HepG2 (cell line): ENCODE results near the gene SUOX. TPM values are rescaled to one million over a fixed set of nuclear protein-coding genes. Genes with fewer than 3 reads are reported as not detected.

Source experiments
- DMAP1 ChIP-seq: IDR thresholded peaks from 2 replicates; pipeline ENCODE4 v1.6.1; 2016
- FOXC1 ChIP-seq: sonication (generic); formaldehyde crosslinking; IDR thresholded peaks from 2 replicates; pipeline ENCODE4 v1.8.0; 2022; ENCODE audit warnings: mild to moderate bottlenecking, missing genetic modification reagents, borderline replicate concordance
- GLMP ChIP-seq: sonication (generic); formaldehyde crosslinking; IDR thresholded peaks from 2 replicates; pipeline ENCODE4 v1.9.0; 2021; ENCODE audit warnings: missing genetic modification reagents, mild to moderate bottlenecking, borderline replicate concordance
- KDM2A ChIP-seq: sonication (generic); formaldehyde crosslinking; IDR thresholded peaks from 2 replicates; pipeline ENCODE4 v1.4.0; 2020; ENCODE audit warnings: low read depth, missing genetic modification reagents, borderline replicate concordance
- KMT2B ChIP-seq: IDR thresholded peaks from 2 replicates; pipeline ENCODE4 v1.6.1; 2016; ENCODE audit warnings: missing genetic modification reagents, missing compliant biosample characterization
- MBD4 ChIP-seq: IDR thresholded peaks from 2 replicates; pipeline ENCODE4 v1.6.1; 2012; ENCODE audit warnings: low read length, inconsistent platforms, borderline replicate concordance
- MEIS2 ChIP-seq: sonication (generic); formaldehyde crosslinking; IDR thresholded peaks from 2 replicates; pipeline ENCODE4 v1.9.0; 2021; ENCODE audit warnings: mild to moderate bottlenecking, missing genetic modification reagents
- NFKBIZ ChIP-seq: IDR thresholded peaks from 2 replicates; pipeline ENCODE4 v1.6.1; 2018; ENCODE audit warnings: missing genetic modification reagents, missing compliant biosample characterization
- PHF5A ChIP-seq: IDR thresholded peaks from one replicate; pipeline ENCODE4 v1.6.1; 2018; ENCODE audit warnings: low read depth, missing genetic modification reagents; ENCODE audit not compliant: unreplicated experiment
- RXRB ChIP-seq: IDR thresholded peaks from 2 replicates; pipeline ENCODE4 v1.6.1; 2016; ENCODE audit warnings: borderline replicate concordance, missing genetic modification reagents, missing compliant biosample characterization
- SNAI1 ChIP-seq: sonication (generic); formaldehyde crosslinking; IDR thresholded peaks from 2 replicates; pipeline ENCODE4 v1.5.0; 2020; ENCODE audit warnings: mild to moderate bottlenecking, missing genetic modification reagents, borderline replicate concordance
- SRSF4 ChIP-seq: fragments of 200-400 bp; formaldehyde crosslinking; IDR thresholded peaks from one replicate; pipeline ENCODE4 v1.6.1; 2018; ENCODE audit warnings: mild to moderate bottlenecking, low read depth, low read length, moderate library complexity; ENCODE audit not compliant: poor library complexity, severe bottlenecking
- TP53 ChIP-seq: sonication (generic); formaldehyde crosslinking; conservative IDR thresholded peaks from 2 replicates; pipeline ENCODE4 v1.4.0; 2020; ENCODE audit warnings: missing genetic modification reagents
- TSC22D2 ChIP-seq: sonication (generic); formaldehyde crosslinking; IDR thresholded peaks from 2 replicates; pipeline ENCODE4 v1.5.1; 2020; ENCODE audit warnings: missing genetic modification reagents, mild to moderate bottlenecking, borderline replicate concordance
- YEATS4 ChIP-seq: sonication (generic); formaldehyde crosslinking; IDR thresholded peaks from 2 replicates; pipeline ENCODE4 v1.4.0; 2020; ENCODE audit warnings: missing genetic modification reagents, borderline replicate concordance
- ZBTB37 ChIP-seq: sonication (generic); formaldehyde crosslinking; IDR thresholded peaks from 2 replicates; pipeline ENCODE4 v1.4.0; 2020; ENCODE audit warnings: mild to moderate bottlenecking, missing genetic modification reagents
- ZBTB38 ChIP-seq: sonication (generic); formaldehyde crosslinking; IDR thresholded peaks from 2 replicates; pipeline ENCODE4 v1.5.1; 2020; ENCODE audit warnings: mild to moderate bottlenecking, missing genetic modification reagents
- ZNF143 ChIP-seq: sonication (generic); formaldehyde crosslinking; IDR thresholded peaks from 2 replicates; pipeline ENCODE4 v1.4.0; 2020; ENCODE audit warnings: missing genetic modification reagents
- ZNF333 ChIP-seq: sonication (generic); formaldehyde crosslinking; IDR thresholded peaks from 2 replicates; pipeline ENCODE4 v1.4.0; 2020; ENCODE audit warnings: mild to moderate bottlenecking, missing genetic modification reagents, borderline replicate concordance
- ZNF570 ChIP-seq: sonication (generic); formaldehyde crosslinking; IDR thresholded peaks from 2 replicates; pipeline ENCODE4 v1.4.0; 2020; ENCODE audit warnings: mild to moderate bottlenecking, missing genetic modification reagents, borderline replicate concordance
- ZNF607 ChIP-seq: sonication (generic); formaldehyde crosslinking; IDR thresholded peaks from 2 replicates; pipeline ENCODE4 v1.5.1; 2020; ENCODE audit warnings: missing genetic modification reagents, mild to moderate bottlenecking, borderline replicate concordance
- ZNF83 ChIP-seq: sonication (generic); formaldehyde crosslinking; IDR thresholded peaks from 2 replicates; pipeline ENCODE4 v1.4.0; 2020; ENCODE audit warnings: missing genetic modification reagents, mild to moderate bottlenecking, borderline replicate concordance
- ZNF878 ChIP-seq: sonication (generic); formaldehyde crosslinking; IDR thresholded peaks from 2 replicates; pipeline ENCODE4 v1.8.1; 2023; ENCODE audit warnings: mild to moderate bottlenecking, missing genetic modification reagents, moderate library complexity
- ZNF883 ChIP-seq: sonication (generic); formaldehyde crosslinking; IDR thresholded peaks from 2 replicates; pipeline ENCODE4 v1.5.1; 2020; ENCODE audit warnings: mild to moderate bottlenecking, missing genetic modification reagents; ENCODE audit errors: not compliant biosample characterization
- ZSCAN25 ChIP-seq: sonication (generic); formaldehyde crosslinking; IDR thresholded peaks from 2 replicates; pipeline ENCODE4 v1.8.0; 2022; ENCODE audit warnings: mild to moderate bottlenecking, missing genetic modification reagents
- polyA plus RNA-seq, 8 experiments: library from polyadenylated mRNA; depleted of rRNA in 3 of 8; stranded (reverse) in 7 of 8; unstranded in 1 of 8; fragments of >200 nt; fragmentation: Illumina TruSeq in 4 of 8; extraction: Trizol in 4 of 8; gene quantifications; 2 replicates each; pipeline versions ENCODE4 v1.2.1 to v1.2.3, GENCODE V29; 2011 to 2016; ENCODE audit warnings: low read depth in 4 of 8, missing spikeins in 1 of 8, mixed read lengths in 1 of 8; ENCODE audit not compliant: insufficient read depth in 1 of 8
- total RNA-seq, 5 experiments: library from RNA; depleted of rRNA; stranded (reverse); fragments of >200 nt; fragmentation: Illumina TruSeq; extraction: Trizol; gene quantifications; 2 replicates each; pipeline ENCODE4 v1.2.3, GENCODE V29; 2016; ENCODE audit warnings: low read depth in 1 of 5
- TF ChIP-seq, protein P1 (sequence below): IDR thresholded peaks from 2 replicates; pipeline ENCODE4 v1.6.1; 2016; ENCODE audit warnings: low read depth

The SUOX gene
- total and polyA plus RNA-seq, 2 of the 13 experiments (the other 11 are each of a cell fraction or from before 2014, with no cell fraction given), result 23.9 to 25.9 TPM

DNA sequence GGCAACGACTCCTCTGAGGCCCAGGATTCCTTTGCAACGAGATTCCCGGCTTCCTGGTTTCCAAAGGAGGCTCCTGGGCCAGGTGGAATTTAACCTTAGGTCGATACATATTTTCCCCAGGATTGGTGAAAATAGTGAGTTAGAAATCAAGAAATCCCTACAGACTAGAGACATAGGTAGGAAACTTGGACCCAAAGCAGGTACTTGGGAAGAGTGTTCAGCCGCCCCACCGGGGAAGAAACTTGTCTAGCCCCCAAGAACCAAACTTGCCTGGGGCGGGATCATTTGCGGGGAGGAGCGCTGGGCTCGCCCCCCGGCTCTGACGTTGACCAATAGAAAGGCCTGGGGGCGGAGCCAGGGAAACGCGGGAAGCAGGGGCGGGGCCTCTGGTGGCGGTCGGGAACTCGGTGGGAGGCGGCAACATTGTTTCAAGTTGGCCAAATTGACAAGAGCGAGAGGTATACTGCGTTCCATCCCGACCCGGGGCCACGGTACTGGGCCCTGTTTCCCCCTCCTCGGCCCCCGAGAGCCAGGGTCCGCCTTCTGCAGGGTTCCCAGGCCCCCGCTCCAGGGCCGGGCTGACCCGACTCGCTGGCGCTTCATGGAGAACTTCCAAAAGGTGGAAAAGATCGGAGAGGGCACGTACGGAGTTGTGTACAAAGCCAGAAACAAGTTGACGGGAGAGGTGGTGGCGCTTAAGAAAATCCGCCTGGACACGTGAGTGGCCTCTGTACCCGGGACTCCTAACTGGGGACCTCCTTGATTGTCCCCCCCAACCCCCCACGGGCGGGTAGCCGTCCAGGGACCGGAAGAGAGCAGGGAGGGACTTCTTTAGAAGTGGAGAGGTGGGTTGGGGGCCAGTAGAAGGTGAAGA, 30.4 kb upstream of the SUOX start, which contains the start of gene CDK2 (continued):
- TF ChIP-seq KMT2B (CRISPR knock-in tag), result peak; percentile 52
- no peak; the same call in 1 of the 2 replicates for TF ChIP-seq KDM2A (CRISPR knock-in tag)
- TF ChIP-seq ZNF83 (CRISPR knock-in tag), result no peak
- TF ChIP-seq ZBTB38 (CRISPR knock-in tag), result no peak
- no peak for TF ChIP-seq TP53
- TF ChIP-seq ZSCAN25 (CRISPR knock-in tag), result no peak; the same call in 1 of the 2 replicates
- TF ChIP-seq SRSF4, result no peak
- TF ChIP-seq GLMP (CRISPR knock-in tag), result no peak
- peak; percentile 42 for TF ChIP-seq ZNF883
- TF ChIP-seq ZNF570, result 0 out of 2 replicates have a peak, but pooled peaks have one; percentile 52
- TF ChIP-seq PHF5A (CRISPR knock-in tag), result no peak
- no peak for TF ChIP-seq ZNF333 (CRISPR knock-in tag)
- TF ChIP-seq RXRB (CRISPR knock-in tag), result no peak
- TF ChIP-seq ZNF607 (CRISPR knock-in tag), result no peak
- no peak for TF ChIP-seq NFKBIZ (CRISPR knock-in tag)
- 0 out of 2 replicates have a peak, but pooled peaks have one; percentile 12 for TF ChIP-seq ZNF143 (CRISPR knock-in tag)
- TF ChIP-seq YEATS4, result 0 out of 2 replicates have a peak, but pooled peaks have one; percentile 30
- TF ChIP-seq ZNF878 (CRISPR knock-in tag), result no peak
- TF ChIP-seq ZBTB37 (CRISPR knock-in tag), result no peak
- TF ChIP-seq, protein P1, sequence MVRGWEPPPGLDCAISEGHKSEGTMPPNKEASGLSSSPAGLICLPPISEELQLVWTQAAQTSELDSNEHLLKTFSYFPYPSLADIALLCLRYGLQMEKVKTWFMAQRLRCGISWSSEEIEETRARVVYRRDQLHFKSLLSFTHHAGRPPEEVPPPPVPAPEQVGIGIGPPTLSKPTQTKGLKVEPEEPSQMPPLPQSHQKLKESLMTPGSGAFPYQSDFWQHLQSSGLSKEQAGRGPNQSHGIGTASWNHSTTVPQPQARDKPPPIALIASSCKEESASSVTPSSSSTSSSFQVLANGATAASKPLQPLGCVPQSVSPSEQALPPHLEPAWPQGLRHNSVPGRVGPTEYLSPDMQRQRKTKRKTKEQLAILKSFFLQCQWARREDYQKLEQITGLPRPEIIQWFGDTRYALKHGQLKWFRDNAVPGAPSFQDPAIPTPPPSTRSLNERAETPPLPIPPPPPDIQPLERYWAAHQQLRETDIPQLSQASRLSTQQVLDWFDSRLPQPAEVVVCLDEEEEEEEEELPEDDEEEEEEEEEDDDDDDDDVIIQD, result no peak
- TF ChIP-seq DMAP1, result no peak
- TF ChIP-seq FOXC1 (CRISPR knock-in tag), result no peak
- TF ChIP-seq MBD4, result no peak
- TF ChIP-seq MEIS2, result no peak
- TF ChIP-seq TSC22D2 (CRISPR knock-in tag), result no peak
- TF ChIP-seq SNAI1, result 0 out of 2 replicates have a peak, but pooled peaks have one; percentile 47
